ENCODE data around the gene MID1. TPM values are rescaled to one million over a fixed set of nuclear protein-coding genes. Genes with fewer than 3 reads are reported as not detected.

Gene MID1
- total RNA-seq, 3 donors from 2014 or later = 6.9 to 18.9 (median 10.8) TPM

GRCh38 chrX:10571260-10571659 is 49.1 kb downstream of the MID1 start:
- peaks cover 0 to 10% of the 10 kb centered on the region in 2 donors for H3K9me3 ChIP-seq
- TF ChIP-seq POLR2AphosphoS5 (IDR thresholded peaks at IDR 0.05) (no peak), POLR2A (IDR thresholded peaks at IDR 0.05) (no peak)
- TF ChIP-seq, protein P1, sequence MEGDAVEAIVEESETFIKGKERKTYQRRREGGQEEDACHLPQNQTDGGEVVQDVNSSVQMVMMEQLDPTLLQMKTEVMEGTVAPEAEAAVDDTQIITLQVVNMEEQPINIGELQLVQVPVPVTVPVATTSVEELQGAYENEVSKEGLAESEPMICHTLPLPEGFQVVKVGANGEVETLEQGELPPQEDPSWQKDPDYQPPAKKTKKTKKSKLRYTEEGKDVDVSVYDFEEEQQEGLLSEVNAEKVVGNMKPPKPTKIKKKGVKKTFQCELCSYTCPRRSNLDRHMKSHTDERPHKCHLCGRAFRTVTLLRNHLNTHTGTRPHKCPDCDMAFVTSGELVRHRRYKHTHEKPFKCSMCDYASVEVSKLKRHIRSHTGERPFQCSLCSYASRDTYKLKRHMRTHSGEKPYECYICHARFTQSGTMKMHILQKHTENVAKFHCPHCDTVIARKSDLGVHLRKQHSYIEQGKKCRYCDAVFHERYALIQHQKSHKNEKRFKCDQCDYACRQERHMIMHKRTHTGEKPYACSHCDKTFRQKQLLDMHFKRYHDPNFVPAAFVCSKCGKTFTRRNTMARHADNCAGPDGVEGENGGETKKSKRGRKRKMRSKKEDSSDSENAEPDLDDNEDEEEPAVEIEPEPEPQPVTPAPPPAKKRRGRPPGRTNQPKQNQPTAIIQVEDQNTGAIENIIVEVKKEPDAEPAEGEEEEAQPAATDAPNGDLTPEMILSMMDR (IDR thresholded peaks at IDR 0.05) = no peak
- no peak for DNase-seq (ENCODE audit: low spot score in 2 of 2)
- H3K27me3 ChIP-seq = peaks cover 0 to 7% of the 10 kb centered on the region in 2 donors
- no peak overlapping the region for H3K4me3 ChIP-seq
- H3K27ac ChIP-seq = no peak overlapping the region
- intact Hi-C loops (cut with DNase I; ENCODE audit: low total_unique reads) = no loop called here
- no peaks in the 10 kb centered on the region for H3K36me3 ChIP-seq
- H3K4me1 ChIP-seq = no peaks in the 10 kb centered on the region

DNA sequence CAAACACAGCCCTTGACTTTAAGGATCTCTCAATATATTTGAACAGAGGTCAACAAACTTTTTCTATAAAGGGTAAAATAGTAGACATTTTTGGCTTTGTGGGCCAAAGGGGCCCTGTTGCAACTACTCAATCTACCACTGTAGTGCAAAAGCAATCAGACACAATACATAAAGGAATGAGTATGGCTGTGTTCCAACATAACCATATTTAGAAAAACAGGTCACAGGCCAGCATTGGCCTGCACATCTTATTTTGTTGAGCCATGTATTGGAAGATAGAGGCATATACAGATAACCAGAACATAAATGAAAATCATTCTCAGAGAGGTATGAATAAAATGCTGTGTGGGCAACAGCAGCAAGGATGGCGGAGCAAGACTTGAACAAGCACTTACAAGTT is 49.8 kb downstream of the MID1 start:
- no peak for DNase-seq (ENCODE audit: low spot score in 2 of 2)
- Histone ChIP-seq H3K36me3 (no peaks in the 10 kb centered on the region), H3K4me3 (no peak overlapping the region), H3K9me3 (peaks cover 0 to 10% of the 10 kb centered on the region in 2 donors), H3K27me3 (peaks cover 0 to 7% of the 10 kb centered on the region in 2 donors), H3K4me1 (no peaks in the 10 kb centered on the region), H3K27ac (no peak overlapping the region)
- intact Hi-C loops (cut with DNase I; ENCODE audit: low total_unique reads) = no loop called here
- TF ChIP-seq POLR2AphosphoS5 (IDR thresholded peaks at IDR 0.05) (no peak), POLR2A (IDR thresholded peaks at IDR 0.05) (no peak)
- TF ChIP-seq, protein P1 (IDR thresholded peaks at IDR 0.05) = no peak

GRCh38 chrX:10569946-10570345 is 50.4 kb downstream of the MID1 start:
- Histone ChIP-seq H3K36me3 (no peaks in the 10 kb centered on the region), H3K4me3 (no peak overlapping the region), H3K27me3 (peaks cover 0 to 7% of the 10 kb centered on the region in 2 donors), H3K9me3 (peaks cover 0 to 10% of the 10 kb centered on the region in 2 donors), H3K4me1 (no peaks in the 10 kb centered on the region), H3K27ac (no peak overlapping the region)
- DNase-seq (ENCODE audit: low spot score in 2 of 2) = no peak
- no peak for TF ChIP-seq POLR2A (IDR thresholded peaks at IDR 0.05)
- TF ChIP-seq, protein P1 (IDR thresholded peaks at IDR 0.05) = no peak
- TF ChIP-seq POLR2AphosphoS5 (IDR thresholded peaks at IDR 0.05) = no peak
- intact Hi-C loops (cut with DNase I; ENCODE audit: low total_unique reads) = no loop called here

DNA sequence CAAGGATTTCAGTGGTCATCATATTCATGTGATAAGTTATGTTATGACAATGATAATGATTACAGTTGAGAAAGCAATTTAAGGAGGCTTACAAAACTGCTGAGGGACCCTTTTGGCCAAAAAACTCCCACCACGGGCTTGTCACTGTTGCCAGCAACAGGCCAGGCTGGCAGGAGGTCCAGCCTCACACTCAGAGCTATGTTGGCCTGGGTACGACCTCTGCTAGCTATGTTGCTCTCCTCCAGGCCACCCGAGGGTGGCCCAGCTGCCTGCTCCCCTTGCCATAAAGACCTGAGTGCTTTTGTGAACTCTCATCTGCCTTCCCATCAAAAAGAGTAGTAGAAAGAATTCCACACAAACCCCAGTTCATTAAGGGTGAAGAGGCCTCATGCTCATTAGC is 52.0 kb downstream of the MID1 start:
- Histone ChIP-seq H3K4me1 (no peaks in the 10 kb centered on the region), H3K27ac (peak overlapping the region; percentile 11 to 26), H3K36me3 (no peaks in the 10 kb centered on the region), H3K27me3 (no peaks in the 10 kb centered on the region), H3K9me3 (peaks cover 0 to 2% of the 10 kb centered on the region in 2 donors), H3K4me3 (no peak overlapping the region)
- intact Hi-C loops (cut with DNase I; ENCODE audit: low total_unique reads) = no loop called here
- TF ChIP-seq POLR2AphosphoS5 (IDR thresholded peaks at IDR 0.05) = no peak
- DNase-seq (ENCODE audit: low spot score in 2 of 2) = no peak

DNA sequence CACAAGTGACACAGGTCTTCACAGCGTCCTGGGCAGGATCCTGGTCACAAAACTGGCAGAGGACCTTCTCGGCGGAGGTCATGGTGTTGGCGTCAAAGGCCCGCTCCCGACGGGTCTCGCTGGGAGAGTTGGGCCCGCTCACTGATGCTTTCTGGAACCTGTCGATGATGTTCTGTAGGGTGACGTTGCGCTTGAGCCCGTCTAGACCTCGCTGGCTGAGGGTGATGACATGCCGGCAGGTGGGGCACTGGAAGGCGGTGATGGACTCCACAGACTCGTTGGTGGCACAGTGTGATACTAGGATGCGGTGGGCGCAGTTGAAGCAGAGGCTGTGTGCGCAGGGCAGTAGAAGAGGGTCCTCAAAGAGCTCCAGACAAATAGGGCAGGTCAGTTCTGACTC is 53.2 kb downstream of the MID1 start:
- intact Hi-C loops (cut with DNase I; ENCODE audit: low total_unique reads) = no loop called here
- H3K36me3 ChIP-seq = no peaks in the 10 kb centered on the region
- no peaks in the 10 kb centered on the region for H3K4me1 ChIP-seq
- no peaks in the 10 kb centered on the region for H3K9me3 ChIP-seq
- H3K27me3 ChIP-seq = no peaks in the 10 kb centered on the region
- no peak overlapping the region for H3K4me3 ChIP-seq
- DNase-seq (ENCODE audit: low spot score in 2 of 2) = no peak
- H3K27ac ChIP-seq = no peak overlapping the region
- TF ChIP-seq POLR2AphosphoS5 (IDR thresholded peaks at IDR 0.05) (no peak), POLR2A (IDR thresholded peaks at IDR 0.05) (no peak)
- TF ChIP-seq, protein P1 (IDR thresholded peaks at IDR 0.05) = no peak

GRCh38 chrX:10566716-10567097 is 53.7 kb downstream of the MID1 start:
- H3K36me3 ChIP-seq = no peaks in the 10 kb centered on the region
- intact Hi-C loops (cut with DNase I; ENCODE audit: low total_unique reads) = no loop called here
- no peaks in the 10 kb centered on the region for H3K4me1 ChIP-seq
- DNase-seq (ENCODE audit: low spot score in 2 of 2) = no peak
- H3K27me3 ChIP-seq = no peaks in the 10 kb centered on the region
- no peak overlapping the region for H3K4me3 ChIP-seq
- no peak overlapping the region for H3K27ac ChIP-seq
- H3K9me3 ChIP-seq = no peaks in the 10 kb centered on the region
- TF ChIP-seq POLR2A (IDR thresholded peaks at IDR 0.05) = no peak
- no peak for TF ChIP-seq POLR2AphosphoS5 (IDR thresholded peaks at IDR 0.05)
- TF ChIP-seq, protein P1 (IDR thresholded peaks at IDR 0.05) = no peak

Data from breast epithelium (tissue), 4 donors.